MCF 10A (cell line): ENCODE results near the gene GALNT5. TPM values are rescaled to one million over a fixed set of nuclear protein-coding genes. Genes with fewer than 3 reads are reported as not detected.

Experiments
- BruUV-seq: library from RNA; stranded (reverse); fragments of 400-500 nt; replicated peaks from 2 replicates; lab custom pipeline; 2021; lab: Mats Ljungman, UMichigan
- CTCF ChIA-PET: fragments of 300-600 bp; sonication (Branson Sonifier 250); formaldehyde crosslinking; extraction: SDS; loops from one replicate; lab custom pipeline; 2021; ENCODE audit warnings: antibody characterized with exemption, inconsistent platforms; lab: Yijun Ruan, JAX
- POLR2A ChIA-PET: fragments of 300-600, 350-650 bp; sonication (Branson Sonifier 250); formaldehyde crosslinking; extraction: SDS; loops from one replicate; lab custom pipeline; 2020; ENCODE audit warnings: antibody characterized with exemption, inconsistent platforms; lab: Yijun Ruan, JAX
- DNase-seq: peaks from one replicate; pipeline ENCODE4 v3.0.0-alpha.2; 2018; ENCODE audit not compliant: unreplicated experiment
- H3K27ac Mint-ChIP-seq: one replicate; pipeline ENCODE4 v1.8.0; 2022; ENCODE audit warnings: mild to moderate bottlenecking, low read depth, mixed read lengths; ENCODE audit not compliant: unreplicated experiment
- H3K27me3 Mint-ChIP-seq: one replicate; pipeline ENCODE4 v1.8.0; 2022; ENCODE audit warnings: mixed read lengths; ENCODE audit not compliant: insufficient read depth, unreplicated experiment
- H3K36me3 Mint-ChIP-seq: one replicate; pipeline ENCODE4 v1.8.0; 2022; ENCODE audit warnings: mild to moderate bottlenecking, moderate library complexity, mixed read lengths; ENCODE audit not compliant: insufficient read depth, unreplicated experiment
- H3K4me1 Mint-ChIP-seq: one replicate; pipeline ENCODE4 v1.8.0; 2022; ENCODE audit warnings: mixed read lengths; ENCODE audit not compliant: insufficient read depth, unreplicated experiment
- H3K4me3 Mint-ChIP-seq: one replicate; pipeline ENCODE4 v1.8.0; 2022; ENCODE audit warnings: mild to moderate bottlenecking, moderate library complexity, mixed read lengths; ENCODE audit not compliant: unreplicated experiment
- H3K9me3 Mint-ChIP-seq: one replicate; pipeline ENCODE4 v1.8.0; 2022; ENCODE audit warnings: mixed read lengths; ENCODE audit not compliant: unreplicated experiment
- intact Hi-C: fragments of 100-400 bp; cut with micrococcal nuclease; formaldehyde crosslinking; loops from 2 replicates; pipeline ENCODE4 v1.14.1; 2022
- total RNA-seq: library from RNA; stranded (reverse); gene quantifications from 2 replicates; pipeline ENCODE4 v1.2.3, GENCODE V29; 2022
- TF ChIP-seq, protein P1 (sequence below): fragments of 200-600 bp; IDR thresholded peaks from one replicate; pipeline ENCODE4 v1.8.0; 2022; ENCODE audit warnings: antibody characterized with exemption, mild to moderate bottlenecking; ENCODE audit not compliant: unreplicated experiment

The GALNT5 gene
- total RNA-seq, 1 experiment from 2014 or later = not detected

DNA sequence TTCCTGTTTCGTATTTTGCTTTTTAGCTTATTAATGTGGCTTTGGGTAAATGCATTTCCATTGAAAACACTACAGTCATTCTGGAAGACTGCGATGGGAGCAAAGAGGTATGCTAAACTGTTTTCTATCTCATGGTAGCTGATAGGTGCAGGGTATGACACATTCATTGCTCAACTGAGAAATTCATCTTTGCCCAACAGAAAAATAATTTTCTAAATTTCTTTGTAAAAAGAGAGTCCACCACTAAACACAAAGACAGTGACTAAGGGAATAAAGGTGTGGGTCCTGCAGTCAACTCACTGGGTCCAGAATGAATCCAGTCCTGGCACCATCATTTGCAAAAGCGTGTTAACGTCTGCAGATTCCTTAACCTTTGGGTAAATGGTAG is 48.2 kb downstream of the GALNT5 start:
- TF ChIP-seq, protein P1, sequence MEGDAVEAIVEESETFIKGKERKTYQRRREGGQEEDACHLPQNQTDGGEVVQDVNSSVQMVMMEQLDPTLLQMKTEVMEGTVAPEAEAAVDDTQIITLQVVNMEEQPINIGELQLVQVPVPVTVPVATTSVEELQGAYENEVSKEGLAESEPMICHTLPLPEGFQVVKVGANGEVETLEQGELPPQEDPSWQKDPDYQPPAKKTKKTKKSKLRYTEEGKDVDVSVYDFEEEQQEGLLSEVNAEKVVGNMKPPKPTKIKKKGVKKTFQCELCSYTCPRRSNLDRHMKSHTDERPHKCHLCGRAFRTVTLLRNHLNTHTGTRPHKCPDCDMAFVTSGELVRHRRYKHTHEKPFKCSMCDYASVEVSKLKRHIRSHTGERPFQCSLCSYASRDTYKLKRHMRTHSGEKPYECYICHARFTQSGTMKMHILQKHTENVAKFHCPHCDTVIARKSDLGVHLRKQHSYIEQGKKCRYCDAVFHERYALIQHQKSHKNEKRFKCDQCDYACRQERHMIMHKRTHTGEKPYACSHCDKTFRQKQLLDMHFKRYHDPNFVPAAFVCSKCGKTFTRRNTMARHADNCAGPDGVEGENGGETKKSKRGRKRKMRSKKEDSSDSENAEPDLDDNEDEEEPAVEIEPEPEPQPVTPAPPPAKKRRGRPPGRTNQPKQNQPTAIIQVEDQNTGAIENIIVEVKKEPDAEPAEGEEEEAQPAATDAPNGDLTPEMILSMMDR = no peak
- Mint-ChIP-seq H3K4me3 (no peak overlapping the region), H3K27ac (no peak overlapping the region), H3K4me1 (no peaks in the 10 kb centered on the region), H3K9me3 (no peaks in the 10 kb centered on the region), H3K27me3 (peaks cover 12% of the 10 kb centered on the region), H3K36me3 (no peaks in the 10 kb centered on the region)
- DNase-seq = no peak
- BruUV-seq = no TSS peak
- ChIA-PET CTCF (interaction anchor here (0.5 to 9.7 kb wide), 8 partner anchors 10 to 482 kb away, joined by 3 to 145 read pairs (median 15); partner anchors contain the start of gene ERMN), POLR2A (interaction anchor here (0.6 kb wide), 1 partner anchor 189 kb away, joined by 3 read pairs; no protein-coding TSS in a partner anchor)
- intact Hi-C loops = loop anchor here (10.0 kb wide), 1 partner anchor 459 kb away; no protein-coding TSS in a partner anchor

DNA sequence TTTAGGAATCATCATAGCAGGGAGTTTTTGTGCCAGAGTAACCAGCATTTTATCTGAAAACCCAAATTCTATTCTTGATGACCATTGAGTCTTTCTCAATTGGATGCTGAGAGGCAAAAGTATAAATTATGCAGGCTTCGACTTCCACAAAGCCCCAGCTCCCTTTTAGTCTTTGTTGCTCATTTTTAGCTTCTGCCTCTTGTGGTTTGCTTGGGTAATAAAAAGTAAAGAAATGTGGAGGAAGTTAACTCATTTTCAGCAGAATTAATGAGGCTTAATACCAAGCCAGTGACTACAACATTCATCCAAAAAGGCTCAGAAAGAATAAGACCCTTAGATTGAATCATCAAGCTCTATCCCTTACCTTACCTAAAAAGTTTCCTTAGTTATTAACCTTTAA is 49.5 kb downstream of the GALNT5 start:
- intact Hi-C loops = loop anchor here (10.0 kb wide), 1 partner anchor 458 kb away; no protein-coding TSS in a partner anchor
- Mint-ChIP-seq H3K4me1 (no peaks in the 10 kb centered on the region), H3K27me3 (peaks cover 12% of the 10 kb centered on the region), H3K9me3 (no peaks in the 10 kb centered on the region), H3K27ac (no peak overlapping the region), H3K4me3 (no peak overlapping the region), H3K36me3 (no peaks in the 10 kb centered on the region)
- CTCF ChIA-PET = interaction anchor here (0.7 to 9.7 kb wide), 7 partner anchors 15 to 964 kb away, joined by 3 to 145 read pairs (median 4); partner anchors contain the start of gene ERMN
- POLR2A ChIA-PET = no interaction called here
- TF ChIP-seq, protein P1 = no peak
- no peak for DNase-seq
- BruUV-seq = no TSS peak

GRCh38 chr2:157309878-157310277 is 52.4 kb downstream of the GALNT5 start:
- POLR2A ChIA-PET = no interaction called here
- peaks cover 3% of the 10 kb centered on the region for H3K27me3 Mint-ChIP-seq
- no peaks in the 10 kb centered on the region for H3K36me3 Mint-ChIP-seq
- no peak for DNase-seq
- H3K4me1 Mint-ChIP-seq = no peaks in the 10 kb centered on the region
- no TSS peak for BruUV-seq
- H3K4me3 Mint-ChIP-seq = no peak overlapping the region
- no peaks in the 10 kb centered on the region for H3K9me3 Mint-ChIP-seq
- no peak overlapping the region for H3K27ac Mint-ChIP-seq
- intact Hi-C loops = loop anchor here (10.0 kb wide), 1 partner anchor 455 kb away; no protein-coding TSS in a partner anchor
- CTCF ChIA-PET = interaction anchor here (0.6 to 3.0 kb wide), 2 partner anchors 17 to 757 kb away, joined by 5 to 19 read pairs; partner anchors contain the start of gene ERMN
- TF ChIP-seq, protein P1 = no peak

GRCh38 chr2:157311706-157312105 is 54.2 kb downstream of the GALNT5 start:
- no peak overlapping the region for H3K27ac Mint-ChIP-seq
- TF ChIP-seq, protein P1 = no peak
- H3K4me3 Mint-ChIP-seq = no peak overlapping the region
- no peaks in the 10 kb centered on the region for H3K36me3 Mint-ChIP-seq
- H3K4me1 Mint-ChIP-seq = no peaks in the 10 kb centered on the region
- intact Hi-C loops = no loop called here
- POLR2A ChIA-PET = no interaction called here
- CTCF ChIA-PET = interaction anchor here (1.1 to 3.0 kb wide), 3 partner anchors 10 to 19 kb away, joined by 4 to 19 read pairs (median 8); partner anchors contain the start of gene ERMN
- DNase-seq = no peak
- no peaks in the 10 kb centered on the region for H3K27me3 Mint-ChIP-seq
- BruUV-seq = no TSS peak
- no peaks in the 10 kb centered on the region for H3K9me3 Mint-ChIP-seq
